GM18873 (cell line): ENCODE results near the gene MBNL1.

Source experiments
- ATAC-seq: cut with Tn5 transposase; IDR thresholded peaks from one replicate; pipeline ENCODE4 v1.9.1; 2021; ENCODE audit warnings: mild to moderate bottlenecking, moderate library complexity, moderate number of reproducible peaks; ENCODE audit not compliant: unreplicated experiment, low FRiP score

The MBNL1 gene

GRCh38 chr3:152460936-152461335 lies 192.2 kb downstream of the MBNL1 start:
- no peak for ATAC-seq

- no peak for ATAC-seq
Observed at GRCh38 chr3:152461460-152461859, 192.7 kb downstream of the MBNL1 start.

GRCh38 chr3:152466784-152467183 lies 198.1 kb downstream of the MBNL1 start:
- ATAC-seq = no peak

- ATAC-seq = no peak
Observed at GRCh38 chr3:152469248-152470025, 200.7 kb downstream of the MBNL1 start.

GRCh38 chr3:152470095-152470494 lies 201.4 kb downstream of the MBNL1 start:
- no peak for ATAC-seq

GRCh38 chr3:152470893-152471292 lies 202.2 kb downstream of the MBNL1 start:
- no peak for ATAC-seq

- peak; percentile 77 for ATAC-seq
Observed at GRCh38 chr3:152471814-152472671, 203.3 kb downstream of the MBNL1 start.

GRCh38 chr3:152472672-152472954 lies 203.9 kb downstream of the MBNL1 start:
- no peak for ATAC-seq

GRCh38 chr3:152474585-152474984 lies 205.9 kb downstream of the MBNL1 start:
- ATAC-seq = peak; percentile 61

GRCh38 chr3:152477422-152477821 lies 208.7 kb downstream of the MBNL1 start:
- ATAC-seq = no peak

- peak; percentile 97 for ATAC-seq
Observed at GRCh38 chr3:152480282-152480953, 211.7 kb downstream of the MBNL1 start.

- ATAC-seq = no peak
Observed at GRCh38 chr3:152486364-152486763, 217.6 kb downstream of the MBNL1 start.

- ATAC-seq = no peak
Observed at GRCh38 chr3:152488449-152488848, 219.7 kb downstream of the MBNL1 start.

GRCh38 chr3:152491922-152492321 lies 223.2 kb downstream of the MBNL1 start:
- no peak for ATAC-seq

GRCh38 chr3:152496286-152496685 lies 227.6 kb downstream of the MBNL1 start:
- no peak for ATAC-seq

GRCh38 chr3:152496716-152497115 lies 228.0 kb downstream of the MBNL1 start:
- no peak for ATAC-seq

GRCh38 chr3:152497457-152497856 lies 228.7 kb downstream of the MBNL1 start:
- no peak for ATAC-seq

- no peak for ATAC-seq
Observed at GRCh38 chr3:152497890-152498289, 229.2 kb downstream of the MBNL1 start.

- no peak for ATAC-seq
Observed at GRCh38 chr3:152499791-152500385, 231.2 kb downstream of the MBNL1 start.

- peak; percentile 98 for ATAC-seq
Observed at GRCh38 chr3:152505926-152506325, 237.2 kb downstream of the MBNL1 start.

GRCh38 chr3:152508705-152509104 lies 240.0 kb downstream of the MBNL1 start:
- no peak for ATAC-seq
